LNCAP (cell line): ENCODE results near the gene ARRDC1.

Source experiments
- TF ChIP-seq, protein P1 (sequence below): fragments of 450-650 bp; IDR thresholded peaks from 2 replicates; pipeline ENCODE4 v1.5.1; 2017; ENCODE audit warnings: mild to moderate bottlenecking

Gene ARRDC1

DNA sequence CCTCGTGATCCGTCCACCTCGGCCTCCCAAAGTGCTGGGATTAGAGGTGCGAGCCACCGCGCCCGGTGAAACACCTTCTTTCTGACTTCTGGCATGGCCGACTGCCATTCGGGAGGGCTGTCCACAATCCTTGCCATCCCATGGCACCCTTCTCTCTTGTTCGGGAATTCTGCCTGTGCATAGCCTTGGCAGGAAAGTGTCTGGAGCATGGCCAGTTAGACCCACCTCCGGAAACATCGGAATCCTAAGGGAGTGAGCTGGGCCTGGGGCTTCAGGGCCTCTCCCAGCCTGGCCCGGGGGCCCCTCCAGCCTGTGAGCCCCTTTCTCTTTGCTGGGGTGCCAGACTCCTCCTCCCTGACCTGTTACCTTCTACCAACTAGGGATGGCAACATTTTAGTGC lies 1.6 kb upstream of the ARRDC1 start:
- TF ChIP-seq, protein P1, sequence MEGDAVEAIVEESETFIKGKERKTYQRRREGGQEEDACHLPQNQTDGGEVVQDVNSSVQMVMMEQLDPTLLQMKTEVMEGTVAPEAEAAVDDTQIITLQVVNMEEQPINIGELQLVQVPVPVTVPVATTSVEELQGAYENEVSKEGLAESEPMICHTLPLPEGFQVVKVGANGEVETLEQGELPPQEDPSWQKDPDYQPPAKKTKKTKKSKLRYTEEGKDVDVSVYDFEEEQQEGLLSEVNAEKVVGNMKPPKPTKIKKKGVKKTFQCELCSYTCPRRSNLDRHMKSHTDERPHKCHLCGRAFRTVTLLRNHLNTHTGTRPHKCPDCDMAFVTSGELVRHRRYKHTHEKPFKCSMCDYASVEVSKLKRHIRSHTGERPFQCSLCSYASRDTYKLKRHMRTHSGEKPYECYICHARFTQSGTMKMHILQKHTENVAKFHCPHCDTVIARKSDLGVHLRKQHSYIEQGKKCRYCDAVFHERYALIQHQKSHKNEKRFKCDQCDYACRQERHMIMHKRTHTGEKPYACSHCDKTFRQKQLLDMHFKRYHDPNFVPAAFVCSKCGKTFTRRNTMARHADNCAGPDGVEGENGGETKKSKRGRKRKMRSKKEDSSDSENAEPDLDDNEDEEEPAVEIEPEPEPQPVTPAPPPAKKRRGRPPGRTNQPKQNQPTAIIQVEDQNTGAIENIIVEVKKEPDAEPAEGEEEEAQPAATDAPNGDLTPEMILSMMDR: no peak

DNA sequence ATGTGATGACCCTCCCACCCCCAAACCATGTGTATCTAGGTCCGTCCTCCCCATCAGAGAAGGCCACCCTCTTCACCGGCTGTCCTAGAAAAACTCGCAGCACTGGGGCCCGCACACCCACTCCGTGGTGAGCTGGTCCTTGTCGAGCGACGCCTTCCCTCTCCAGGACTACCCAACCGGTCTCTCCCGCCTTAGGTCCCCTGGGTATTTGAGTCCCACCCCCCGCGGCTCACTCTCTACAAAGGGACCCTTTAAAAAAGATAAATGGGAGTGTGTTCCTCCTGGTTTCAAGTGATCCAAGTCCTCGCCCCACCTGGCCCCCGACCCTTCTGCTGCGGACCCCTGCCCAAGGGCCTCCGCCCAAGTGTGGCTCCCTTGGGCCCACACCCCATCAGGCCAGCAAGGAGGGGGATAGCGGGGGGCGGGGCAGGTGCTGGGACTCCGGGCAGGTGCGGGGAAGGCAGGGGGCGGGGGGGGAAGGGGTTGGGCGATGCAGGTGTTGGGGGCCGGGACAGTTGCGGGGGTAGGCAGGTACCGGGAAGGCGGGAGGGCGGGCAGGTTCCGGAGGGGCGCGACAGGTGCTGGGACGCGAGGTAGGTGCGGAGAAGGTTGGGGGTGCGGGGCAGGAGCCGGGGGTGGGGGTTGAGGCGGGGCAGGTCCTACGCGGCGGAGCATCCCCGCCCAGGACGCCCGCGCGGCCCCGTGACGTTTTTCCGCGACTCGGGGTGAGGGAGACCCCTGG lies 970 bp upstream of the ARRDC1 start:
- TF ChIP-seq, protein P1: no peak

DNA sequence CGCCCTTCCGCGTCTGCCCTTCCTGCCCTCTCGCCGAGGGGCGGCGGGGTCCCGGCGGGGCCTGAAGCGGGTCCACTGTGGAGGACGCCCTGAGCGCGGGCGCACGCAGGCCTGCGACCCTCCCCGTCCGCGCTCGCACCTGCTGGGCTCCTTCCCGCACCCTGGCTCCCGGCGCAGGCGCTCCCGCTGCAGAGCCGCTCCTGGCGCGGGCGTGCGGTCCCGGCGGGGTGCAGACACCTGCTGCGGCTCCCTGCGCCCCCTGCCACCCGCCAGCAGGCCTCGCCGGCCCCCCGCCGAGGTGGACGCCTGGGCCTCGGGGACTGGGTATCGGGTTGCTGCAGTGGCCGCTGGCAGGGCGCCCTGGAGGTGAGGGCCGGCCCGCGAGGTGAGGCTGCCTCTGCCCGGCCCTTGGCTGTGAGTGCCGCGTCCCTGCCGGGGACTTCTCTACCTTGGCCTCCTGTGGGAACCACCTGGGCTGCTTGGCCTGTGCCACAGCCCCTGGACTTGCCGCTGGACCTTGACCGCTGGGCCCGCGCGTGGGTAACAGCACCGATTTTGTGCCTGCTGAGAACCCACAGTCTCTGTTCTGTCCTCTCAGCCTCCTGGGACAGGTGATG lies 627 bp downstream of the ARRDC1 start:
- TF ChIP-seq, protein P1: no peak

DNA sequence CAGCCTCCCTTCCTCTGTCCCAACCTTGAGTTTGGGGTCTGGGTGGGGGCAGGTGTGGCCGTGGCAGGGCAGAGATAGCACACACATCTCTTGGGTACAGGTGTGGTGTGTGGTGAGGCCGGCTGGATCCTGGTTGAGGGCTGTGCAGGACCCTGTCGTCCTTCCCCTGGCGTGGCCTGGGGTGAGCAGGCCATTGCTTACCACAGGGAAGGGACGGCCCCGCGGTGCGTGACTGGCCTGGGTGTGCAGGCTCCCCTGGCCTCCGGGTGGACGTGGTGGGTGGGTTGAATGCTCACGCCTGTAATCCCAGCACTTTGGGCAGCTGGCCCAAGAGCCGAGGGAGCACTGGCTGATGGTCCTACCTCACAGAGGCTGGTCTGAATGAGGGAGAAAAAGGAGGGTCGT lies 1.2 kb downstream of the ARRDC1 start:
- TF ChIP-seq, protein P1: no peak

DNA sequence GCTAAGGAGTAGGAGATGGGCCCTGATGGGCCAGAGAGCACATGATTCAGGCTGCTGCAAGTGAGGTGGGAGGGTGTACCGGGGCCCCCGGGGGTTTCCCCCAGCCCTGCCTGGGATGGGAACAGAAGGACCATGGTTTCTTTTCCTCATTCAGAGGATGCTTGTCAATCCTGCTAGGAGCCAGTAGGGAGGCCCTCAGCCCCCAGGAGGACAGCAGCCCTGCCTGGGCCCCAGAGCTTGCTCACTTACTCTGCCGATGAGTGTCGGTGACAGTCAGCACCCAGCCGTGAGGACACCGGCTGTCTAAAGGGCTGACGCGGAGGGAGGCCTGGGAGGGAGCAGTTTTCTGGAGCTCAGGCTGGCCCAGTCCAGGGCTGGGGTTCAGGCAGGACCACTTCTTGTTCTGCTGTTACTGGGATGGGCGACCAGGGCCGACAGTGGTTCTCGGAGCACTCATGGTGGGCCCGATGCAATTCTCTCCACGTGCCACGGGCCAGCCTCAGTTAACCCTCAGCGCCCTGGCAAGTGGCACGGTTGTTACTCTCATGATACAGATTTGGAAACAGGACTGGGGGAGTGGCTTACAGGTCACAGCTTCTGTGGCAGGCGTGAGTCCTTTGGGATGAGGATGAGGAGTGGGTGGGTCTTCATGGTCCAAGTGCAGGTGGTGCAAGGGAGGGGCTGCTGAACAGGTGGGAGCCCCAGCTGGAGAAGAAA lies 1.8 kb downstream of the ARRDC1 start:
- TF ChIP-seq, protein P1: no peak

DNA sequence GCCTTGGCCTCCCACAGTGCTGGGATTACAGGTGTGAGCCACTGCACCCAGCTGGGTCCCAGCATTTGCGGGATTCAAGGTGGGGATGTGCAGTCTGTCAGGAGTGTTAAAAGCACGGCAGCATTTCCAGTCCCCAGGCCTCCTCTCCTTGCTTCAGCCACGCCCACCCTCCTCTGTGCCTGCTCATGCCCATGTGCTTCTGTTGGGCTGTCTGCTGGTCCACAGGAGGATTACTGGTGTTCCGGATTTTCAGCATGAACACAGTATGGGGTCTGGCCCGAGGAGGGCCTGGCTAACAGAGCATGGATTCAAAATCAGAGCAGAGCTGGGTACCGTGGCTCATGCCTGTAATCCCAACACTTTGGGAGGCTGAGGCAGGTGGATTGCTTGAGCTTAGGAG lies 5.5 kb downstream of the ARRDC1 start:
- TF ChIP-seq, protein P1: no peak

DNA sequence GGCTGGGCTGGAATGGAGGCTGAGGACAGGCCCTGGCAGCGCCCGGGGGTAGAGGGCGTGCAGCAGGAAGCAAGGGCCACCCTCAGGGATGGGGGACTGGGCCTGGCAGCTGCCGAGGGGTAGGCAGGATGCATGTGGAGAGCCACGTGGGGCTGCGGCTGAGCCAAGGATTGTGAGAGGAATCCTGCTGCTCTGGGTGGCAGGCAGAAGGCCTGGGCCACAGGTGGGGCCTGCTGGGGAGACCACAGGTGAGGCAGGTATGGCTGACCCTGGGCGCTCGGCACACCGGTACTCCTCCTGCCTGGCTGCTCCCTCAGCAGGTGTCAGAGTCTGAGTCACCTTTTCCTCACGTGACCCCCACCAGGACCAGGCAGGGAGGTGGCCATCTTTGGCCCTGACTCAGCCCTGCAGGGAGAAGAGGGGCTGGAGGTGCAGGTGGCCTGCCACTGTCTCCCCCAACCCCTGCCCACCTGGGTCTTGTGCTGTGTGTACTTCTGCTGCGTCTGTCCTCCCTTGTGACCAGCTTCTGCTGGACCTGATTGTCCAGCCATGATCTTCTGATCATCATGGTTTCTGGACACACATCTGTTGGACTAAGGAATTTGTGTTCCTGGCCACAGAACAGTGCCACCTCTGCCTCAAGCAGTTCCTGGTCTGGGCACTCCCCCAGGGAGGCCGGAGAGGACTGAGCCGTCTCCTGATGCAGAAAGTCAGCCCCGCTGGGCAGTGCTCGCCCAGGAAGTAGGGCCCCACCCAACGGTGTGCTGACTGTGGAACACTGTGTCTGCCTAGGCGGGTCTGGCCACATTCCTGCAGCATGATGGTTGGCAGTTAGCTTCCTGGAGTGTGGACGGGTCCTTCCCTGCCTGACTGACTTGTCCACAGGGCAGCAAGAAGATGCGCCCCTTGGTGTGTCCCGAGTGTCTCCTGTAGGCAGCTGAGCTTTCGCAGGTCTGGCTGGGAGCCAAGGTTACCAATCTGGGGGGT lies 6.4 kb downstream of the ARRDC1 start:
- TF ChIP-seq, protein P1: no peak
